ENCODE data around the gene OR5D18. TPM values are rescaled to one million over a fixed set of nuclear protein-coding genes. Genes with fewer than 3 reads are reported as not detected.

Gene OR5D18
- total RNA-seq, 6 experiments from 2014 or later = not detected

- Mint-ChIP-seq H3K27ac (no peak overlapping the region), H3K36me3 (ENCODE audit: low read depth) (no peaks in the 10 kb centered on the region), H3K9me3 (peaks cover 21% of the 10 kb centered on the region; the same call in 1 of the 2 replicates), H3K4me1 (ENCODE audit: low read depth) (no peaks in the 10 kb centered on the region), H3K4me3 (no peak overlapping the region), H3K27me3 (ENCODE audit: insufficient read depth) (no peaks in the 10 kb centered on the region)
- DNase-seq = no peak
- TF ChIP-seq CTCF (IDR thresholded peaks at IDR 0.05) = no peak
Measured at GRCh38 chr11:55806248-55806647, 13.2 kb upstream of the OR5D18 start.

- Mint-ChIP-seq H3K4me1 (ENCODE audit: low read depth) (no peaks in the 10 kb centered on the region), H3K27me3 (ENCODE audit: insufficient read depth) (no peaks in the 10 kb centered on the region), H3K9me3 (peaks cover 10% of the 10 kb centered on the region; the same call in 1 of the 2 replicates), H3K4me3 (no peak within 1 kb of the TSS), H3K36me3 (ENCODE audit: low read depth) (no peaks in the 10 kb centered on the region), H3K27ac (no peak within 1 kb of the TSS)
- TF ChIP-seq CTCF (IDR thresholded peaks at IDR 0.05) = no peak
- DNase-seq = no peak
Measured at GRCh38 chr11:55811067-55811466, 8.4 kb upstream of the OR5D18 start, which contains the start of gene OR5L1. OR5L1 (plus strand) TSS chr11:55811367; CDS start chr11:55811467, 100 bp downstream.

GRCh38 chr11:55826919-55827318 is 7.5 kb downstream of the OR5D18 start, which contains the start of gene OR5L2:
OR5L2 (plus strand) TSS chr11:55827219; CDS start chr11:55827219, 0 bp downstream.
- no peaks in the 10 kb centered on the region for H3K36me3 Mint-ChIP-seq (ENCODE audit: low read depth)
- no peak within 1 kb of the TSS for H3K4me3 Mint-ChIP-seq
- H3K27me3 Mint-ChIP-seq (ENCODE audit: insufficient read depth) = no peaks in the 10 kb centered on the region
- H3K4me1 Mint-ChIP-seq (ENCODE audit: low read depth) = no peaks in the 10 kb centered on the region
- no peak within 1 kb of the TSS for H3K27ac Mint-ChIP-seq
- no peak for TF ChIP-seq CTCF (IDR thresholded peaks at IDR 0.05)
- DNase-seq = no peak
- peaks cover 4% of the 10 kb centered on the region; the same call in 1 of the 2 replicates for H3K9me3 Mint-ChIP-seq

- Mint-ChIP-seq H3K27me3 (ENCODE audit: insufficient read depth) (no peaks in the 10 kb centered on the region), H3K36me3 (ENCODE audit: low read depth) (peaks cover 4% of the 10 kb centered on the region; the same call in 1 of the 2 replicates), H3K27ac (no peak within 1 kb of the TSS), H3K4me3 (no peak within 1 kb of the TSS), H3K9me3 (peaks cover 12% of the 10 kb centered on the region), H3K4me1 (ENCODE audit: low read depth) (no peaks in the 10 kb centered on the region)
- DNase-seq = no peak
- no peak for TF ChIP-seq CTCF (IDR thresholded peaks at IDR 0.05)
Measured at GRCh38 chr11:55838452-55838851, 19.0 kb downstream of the OR5D18 start, which contains the start of gene OR5D16. OR5D16 (plus strand) TSS chr11:55838752; CDS start chr11:55838752, 0 bp downstream.

GRCh38 chr11:55847453-55847852 is 28.0 kb downstream of the OR5D18 start:
- no peak for DNase-seq
- no peaks in the 10 kb centered on the region for H3K27me3 Mint-ChIP-seq (ENCODE audit: insufficient read depth)
- peaks cover 41% of the 10 kb centered on the region for H3K9me3 Mint-ChIP-seq
- H3K4me1 Mint-ChIP-seq (ENCODE audit: low read depth) = no peaks in the 10 kb centered on the region
- no peaks in the 10 kb centered on the region for H3K36me3 Mint-ChIP-seq (ENCODE audit: low read depth)
- no peak overlapping the region for H3K27ac Mint-ChIP-seq
- TF ChIP-seq CTCF (IDR thresholded peaks at IDR 0.05) = no peak
- no peak overlapping the region for H3K4me3 Mint-ChIP-seq
